Stimulated activated CD4-positive, alpha-beta T cell treated with anti-CD3 and anti-CD28 coated beads, Interleukin-12 subunit alpha, Interleukin-12 subunit beta, amount 100 ng/mL, for 48 hours (primary cell): Measurements from ENCODE around the gene SIGLEC7.
"Not testable (repeated sequence)": the region's sequence is repeated elsewhere in the genome, so short reads cannot be mapped to it uniquely, and the experiment has no call there.

Experiments used
- DNase-seq, 3 donors: peaks; one replicate each; pipeline ENCODE4 v3.0.0-alpha.2; 2020; ENCODE audit warnings: low read depth in 2 of 3, low spot score in 1 of 3

SIGLEC7 gene

DNA sequence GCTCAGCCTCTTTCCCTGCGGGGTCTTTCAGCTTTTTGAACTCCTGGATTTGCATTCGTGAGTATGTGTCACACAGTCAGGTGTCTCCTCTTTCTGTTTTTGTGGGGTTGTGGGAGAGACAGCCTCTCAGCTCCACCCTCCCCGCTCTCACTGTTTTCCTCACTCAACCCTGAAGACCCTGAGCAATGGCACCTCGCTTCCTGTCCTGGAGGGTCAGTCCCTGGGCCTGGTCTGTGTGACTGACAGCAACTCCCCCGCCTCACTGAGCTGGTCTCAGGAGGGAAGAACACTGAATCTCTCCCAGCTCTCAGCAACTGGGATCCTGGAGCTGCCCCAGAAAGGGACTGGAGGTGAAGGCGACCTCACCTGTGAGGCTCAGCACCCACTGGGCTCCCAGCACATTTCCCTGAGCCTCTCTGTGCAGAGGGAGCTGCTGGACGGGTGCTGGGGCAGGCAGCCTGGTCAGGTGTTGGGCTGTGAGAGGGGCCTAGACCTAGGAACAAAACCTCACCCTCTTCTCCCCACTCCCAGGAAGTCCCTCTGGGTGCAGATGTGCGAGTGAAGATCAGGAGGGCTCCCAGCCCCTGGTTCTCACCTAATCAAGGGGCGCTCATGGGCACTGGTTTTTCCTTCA is 4.2 kb upstream of the SIGLEC7 start:
- no peak for DNase-seq

DNA sequence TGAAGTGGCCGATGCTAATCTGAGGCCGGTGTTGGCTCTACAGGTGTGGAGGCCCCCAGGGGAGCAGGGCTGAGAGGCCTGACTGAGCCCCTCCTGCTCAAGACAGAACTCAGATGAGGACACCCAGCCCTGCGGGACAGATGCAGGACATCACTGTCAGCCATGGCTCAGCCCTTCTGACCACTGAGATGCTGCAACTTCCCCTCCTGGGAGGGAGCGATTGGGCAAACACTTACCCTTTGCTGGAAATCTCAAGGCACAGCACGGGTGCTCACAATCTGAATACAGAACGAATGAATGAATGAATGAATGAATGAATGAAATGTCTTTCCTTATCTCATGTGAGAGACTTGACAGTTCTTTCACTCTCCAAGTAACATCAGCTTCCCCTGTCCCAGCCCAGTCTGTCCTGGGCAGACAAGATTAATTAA is 3.5 kb upstream of the SIGLEC7 start:
- no peak for DNase-seq

DNA sequence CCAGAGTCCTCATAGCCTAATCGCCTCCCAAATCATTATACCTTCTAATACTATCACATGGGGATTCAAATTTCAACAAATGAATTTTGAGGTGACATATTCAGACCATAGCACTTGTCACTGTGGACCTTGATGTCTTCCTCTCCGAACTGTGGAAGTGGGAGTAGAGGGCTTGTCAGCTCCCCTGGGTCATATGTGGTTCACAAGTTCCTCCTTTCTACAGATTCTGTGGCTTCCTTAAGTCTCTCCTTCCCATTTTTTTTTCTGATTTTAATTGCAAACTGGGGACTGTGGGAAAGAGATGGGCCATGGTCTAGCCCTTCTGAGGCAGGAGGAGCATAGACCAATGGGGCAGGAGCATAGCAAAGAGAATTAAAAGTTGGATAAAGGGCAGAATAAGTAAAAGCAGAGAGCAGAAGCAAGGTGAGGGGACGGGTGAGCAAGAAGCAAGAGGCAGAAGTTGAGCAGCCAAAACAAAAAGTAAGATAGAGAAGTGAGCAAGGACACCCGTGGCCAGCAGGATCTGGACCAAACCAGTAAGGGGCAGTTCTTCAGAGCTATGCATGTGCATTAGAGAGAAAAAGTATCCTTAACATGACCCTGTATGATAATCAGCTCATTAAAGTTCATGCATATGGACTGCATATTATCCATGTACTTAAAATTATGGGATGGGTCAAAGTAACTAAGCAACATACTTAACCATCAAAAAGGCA is 2.6 kb upstream of the SIGLEC7 start:
- no peak for DNase-seq

DNA sequence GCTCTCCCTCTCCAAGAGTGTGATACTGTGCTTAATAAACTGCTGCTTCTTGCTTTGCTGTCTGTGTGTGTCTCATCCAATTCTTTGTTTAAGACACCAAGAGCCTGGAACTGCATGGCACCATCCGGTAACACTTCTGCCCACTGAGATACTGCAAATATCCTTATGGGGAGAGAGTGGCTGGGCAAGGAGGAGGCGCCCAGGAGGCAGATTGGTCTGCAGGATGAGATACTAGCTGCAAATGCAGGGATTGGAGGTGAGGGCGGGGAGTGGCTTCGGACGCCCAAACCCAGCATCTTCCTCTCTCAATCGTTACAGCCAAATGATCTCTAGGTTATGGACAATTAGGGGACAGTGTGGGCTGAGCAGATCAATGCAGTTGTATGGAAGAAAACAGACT is 1.7 kb upstream of the SIGLEC7 start:
- no peak for DNase-seq

DNA sequence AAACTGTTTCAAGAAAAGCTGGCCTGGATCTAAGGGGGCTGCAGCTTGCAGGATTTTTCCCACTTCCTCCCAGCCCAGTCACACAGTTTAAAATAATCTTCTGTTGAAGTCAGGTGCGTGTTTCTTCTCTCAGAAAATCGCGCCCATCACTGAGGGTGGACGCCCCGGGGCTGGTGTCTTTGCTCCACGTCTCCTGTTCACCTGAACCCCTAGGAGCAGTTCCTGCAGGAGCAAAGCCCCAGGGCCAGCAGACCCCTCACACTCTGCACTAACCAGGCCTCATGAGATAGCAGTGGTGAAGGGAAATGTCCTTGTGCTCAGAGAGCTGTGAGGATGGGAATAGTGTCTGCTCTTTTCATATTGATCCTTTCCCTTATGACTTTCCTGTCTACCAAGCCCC is 920 bp upstream of the SIGLEC7 start:
- DNase-seq = no peak

DNA sequence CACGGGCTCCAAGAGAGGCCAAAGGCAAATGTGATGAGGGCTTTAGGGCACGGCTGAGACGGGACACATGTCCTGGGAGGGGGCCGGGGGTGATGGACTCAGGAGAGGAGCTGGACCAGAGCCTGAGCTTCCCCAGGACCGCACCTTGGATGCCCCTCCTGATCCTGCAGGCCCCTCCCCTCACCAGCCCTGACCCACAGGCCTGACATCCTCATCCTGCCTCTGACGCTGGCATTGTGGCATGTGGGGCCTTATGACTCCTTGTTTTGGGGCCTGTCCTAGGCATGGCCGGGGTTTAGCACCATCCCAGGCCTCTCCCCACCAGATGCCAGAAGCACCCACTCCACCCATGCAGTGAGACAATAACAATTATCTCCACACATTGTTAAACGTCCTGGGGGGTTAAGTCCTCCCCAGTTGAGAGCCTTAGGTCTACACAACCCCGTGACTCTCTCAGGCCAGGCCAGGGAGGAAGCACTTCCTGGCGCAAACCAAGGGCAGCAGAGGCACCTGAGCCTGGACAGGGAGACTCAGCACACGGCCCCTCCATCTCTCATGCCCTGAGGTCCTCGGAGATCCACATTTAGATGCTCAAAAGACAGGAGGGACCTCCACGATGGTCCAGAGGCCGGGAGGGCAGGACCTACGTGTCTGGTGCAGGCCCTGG is 841 bp downstream of the SIGLEC7 start:
- not testable (repeated sequence) for DNase-seq

DNA sequence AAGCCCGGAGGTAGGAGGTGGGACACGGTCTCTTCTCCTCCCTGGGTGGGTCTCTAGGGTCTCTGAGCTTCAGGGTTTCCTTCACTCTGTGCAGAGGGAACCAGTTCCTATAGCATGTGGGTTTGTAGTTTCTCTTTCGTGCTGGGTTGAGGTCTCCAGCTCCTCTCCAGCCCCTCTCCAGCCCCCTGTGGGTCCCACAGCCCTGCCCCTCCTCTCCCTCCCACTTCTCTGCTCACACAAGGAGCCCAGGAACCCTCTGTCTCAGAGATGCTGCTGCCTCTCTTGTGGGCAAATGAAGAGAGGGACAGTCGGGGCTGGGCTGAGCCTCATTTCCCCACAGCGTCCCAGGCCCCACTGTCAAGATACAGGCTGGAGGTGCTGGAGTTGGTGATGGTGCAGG is 1.4 kb downstream of the SIGLEC7 start:
- no peak for DNase-seq

DNA sequence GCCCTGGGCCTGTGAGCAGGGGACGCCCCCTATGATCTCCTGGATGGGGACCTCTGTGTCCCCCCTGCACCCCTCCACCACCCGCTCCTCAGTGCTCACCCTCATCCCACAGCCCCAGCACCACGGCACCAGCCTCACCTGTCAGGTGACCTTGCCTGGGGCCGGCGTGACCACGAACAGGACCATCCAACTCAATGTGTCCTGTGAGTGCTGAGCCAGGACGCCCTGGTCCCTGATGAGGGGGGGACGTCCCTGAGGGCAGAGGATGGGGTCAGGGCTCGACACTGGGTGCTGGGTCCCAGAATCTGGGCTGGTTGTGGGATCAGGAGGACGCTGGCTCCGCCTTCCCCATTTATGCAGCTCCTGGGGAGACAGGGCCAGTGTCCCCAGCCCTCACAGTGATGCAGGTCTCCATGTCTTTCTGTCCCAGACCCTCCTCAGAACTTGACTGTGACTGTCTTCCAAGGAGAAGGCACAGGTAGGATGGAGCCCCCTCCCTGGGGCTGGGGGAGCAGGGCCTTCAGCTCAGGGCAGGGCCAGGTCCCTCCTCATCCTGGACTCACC is 2.5 kb downstream of the SIGLEC7 start:
- no peak for DNase-seq

DNA sequence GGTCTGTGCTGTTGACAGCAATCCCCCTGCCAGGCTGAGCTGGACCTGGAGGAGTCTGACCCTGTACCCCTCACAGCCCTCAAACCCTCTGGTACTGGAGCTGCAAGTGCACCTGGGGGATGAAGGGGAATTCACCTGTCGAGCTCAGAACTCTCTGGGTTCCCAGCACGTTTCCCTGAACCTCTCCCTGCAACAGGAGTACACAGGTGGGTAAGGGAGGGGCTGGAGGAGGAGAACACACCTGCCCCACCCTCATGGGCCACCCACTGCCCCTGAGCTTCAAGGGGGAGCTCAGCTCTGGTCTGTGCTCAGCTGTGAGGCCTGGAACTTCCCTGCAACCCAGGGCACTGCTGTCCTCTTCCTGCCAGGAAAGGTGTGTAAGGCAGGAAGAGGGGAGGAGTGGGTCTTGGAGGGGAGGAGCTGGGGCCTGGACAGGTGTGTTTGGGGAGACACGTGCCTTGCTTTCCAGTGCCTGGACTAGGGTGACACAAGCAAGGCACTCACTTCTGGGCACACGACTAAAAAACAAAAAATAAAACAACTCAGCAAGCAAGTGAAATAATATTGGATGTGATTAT is 3.9 kb downstream of the SIGLEC7 start:
- no peak for DNase-seq

DNA sequence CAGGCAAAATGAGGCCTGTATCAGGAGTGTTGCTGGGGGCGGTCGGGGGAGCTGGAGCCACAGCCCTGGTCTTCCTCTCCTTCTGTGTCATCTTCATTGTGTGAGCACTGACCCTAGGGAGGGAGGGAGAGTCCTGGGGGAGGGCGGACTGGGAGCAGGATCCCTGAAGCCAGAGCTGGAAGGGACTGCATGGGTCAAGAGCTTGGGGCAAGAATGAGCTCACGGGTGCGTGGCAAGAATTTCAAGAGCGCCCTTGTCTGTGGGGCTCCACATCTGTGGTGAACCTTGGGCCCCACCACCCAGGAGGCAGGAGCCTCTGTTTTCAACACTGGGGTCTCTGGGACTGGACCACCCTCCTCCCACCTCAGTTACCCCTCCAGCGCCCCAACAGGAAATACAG is 4.7 kb downstream of the SIGLEC7 start:
- DNase-seq = no peak

DNA sequence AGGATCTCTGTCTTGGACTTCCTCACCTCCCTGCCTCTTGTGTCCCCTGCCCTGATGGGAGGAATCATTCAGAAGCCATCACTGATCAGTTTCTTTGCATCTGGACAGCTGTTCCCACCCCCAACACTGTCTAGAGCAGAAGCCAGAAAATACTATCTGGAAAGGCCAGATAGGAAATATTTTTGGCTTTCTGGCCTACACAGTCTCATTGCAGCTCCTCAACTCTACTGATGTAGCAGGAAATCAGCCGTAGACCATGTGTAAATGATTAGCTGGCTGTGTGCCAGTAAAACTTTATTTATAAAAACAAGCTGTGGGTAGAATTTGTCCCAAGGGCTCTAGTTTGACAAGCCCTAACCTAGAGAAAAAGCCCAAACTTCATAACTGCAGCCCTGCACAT is 5.6 kb downstream of the SIGLEC7 start:
- no peak for DNase-seq

DNA sequence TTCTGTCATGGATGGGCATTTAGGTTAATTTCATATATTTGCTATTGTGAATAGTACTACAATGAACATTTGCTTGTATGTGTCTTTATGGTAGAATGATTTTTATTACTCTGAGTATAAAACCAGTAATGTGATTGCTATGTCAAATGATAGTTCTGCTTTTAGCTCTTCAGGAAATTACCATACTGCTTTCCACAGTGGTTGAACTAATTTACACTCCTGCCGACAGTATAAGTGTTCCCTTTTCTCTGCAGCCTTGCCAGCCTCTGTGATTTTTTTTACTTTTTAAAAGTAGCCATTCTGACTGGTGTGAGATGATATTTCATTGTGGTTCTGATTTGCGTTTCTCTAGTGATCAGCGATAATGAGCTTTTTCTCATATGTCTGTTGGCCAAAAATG is 6.5 kb downstream of the SIGLEC7 start:
- DNase-seq = no peak

DNA sequence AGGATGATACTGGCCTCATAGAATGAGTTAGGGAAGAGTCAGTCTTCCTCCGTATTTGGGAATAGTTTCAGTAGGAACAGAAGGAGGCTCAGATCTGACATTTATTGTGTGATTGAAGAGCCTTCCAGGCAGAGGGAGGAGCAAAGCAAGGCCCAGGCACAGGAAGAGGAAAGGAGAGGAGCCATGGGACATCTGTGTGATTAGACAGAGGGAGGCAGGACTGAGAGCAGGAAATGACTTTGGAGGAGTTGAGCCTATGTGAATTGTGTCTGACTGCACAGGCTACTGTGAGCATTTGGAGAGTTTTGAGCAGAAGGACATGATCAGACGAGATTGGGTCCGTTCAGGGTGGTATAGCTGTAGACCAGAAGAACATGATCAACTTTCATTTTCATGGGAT is 8.5 kb downstream of the SIGLEC7 start:
- DNase-seq = no peak

DNA sequence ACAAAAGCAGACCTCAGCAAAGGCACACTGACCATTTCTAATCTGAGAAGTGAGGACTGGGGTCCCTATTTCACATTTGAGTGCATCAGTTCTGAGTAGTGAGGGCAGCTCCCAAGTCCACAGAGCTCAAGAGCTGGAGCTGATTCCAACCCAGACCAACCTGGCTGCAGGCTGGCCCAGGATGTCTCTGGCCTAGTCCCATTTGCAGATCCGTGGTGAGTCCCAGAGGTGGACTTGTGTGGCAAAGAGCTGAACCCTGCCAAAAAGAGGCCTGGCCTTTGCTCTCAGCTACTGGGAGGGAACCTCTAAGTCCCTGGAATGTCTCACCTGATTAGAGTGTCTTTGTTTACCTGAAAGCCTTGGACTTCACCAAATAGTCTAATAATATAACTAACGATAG is 14.6 kb downstream of the SIGLEC7 start:
- no peak for DNase-seq

DNA sequence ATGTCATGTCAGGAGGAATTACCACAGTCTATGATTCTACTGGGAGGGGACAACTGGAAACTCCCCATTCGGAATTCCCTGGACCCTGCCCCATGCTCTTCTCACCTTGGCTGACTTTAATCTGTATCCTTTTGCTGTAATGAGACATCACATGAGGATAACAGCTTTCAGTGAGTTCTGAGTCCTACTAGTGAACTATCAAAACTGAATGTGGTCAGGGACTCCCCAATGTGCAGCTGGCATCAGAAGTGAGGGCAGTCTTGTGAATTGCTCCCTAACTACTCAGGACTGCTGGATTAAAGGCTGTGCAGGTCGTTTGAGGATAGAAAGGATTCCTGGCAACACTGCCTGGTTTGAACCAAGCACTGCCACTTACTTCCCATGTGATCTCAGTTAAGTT is 15.2 kb downstream of the SIGLEC7 start:
- DNase-seq = no peak

DNA sequence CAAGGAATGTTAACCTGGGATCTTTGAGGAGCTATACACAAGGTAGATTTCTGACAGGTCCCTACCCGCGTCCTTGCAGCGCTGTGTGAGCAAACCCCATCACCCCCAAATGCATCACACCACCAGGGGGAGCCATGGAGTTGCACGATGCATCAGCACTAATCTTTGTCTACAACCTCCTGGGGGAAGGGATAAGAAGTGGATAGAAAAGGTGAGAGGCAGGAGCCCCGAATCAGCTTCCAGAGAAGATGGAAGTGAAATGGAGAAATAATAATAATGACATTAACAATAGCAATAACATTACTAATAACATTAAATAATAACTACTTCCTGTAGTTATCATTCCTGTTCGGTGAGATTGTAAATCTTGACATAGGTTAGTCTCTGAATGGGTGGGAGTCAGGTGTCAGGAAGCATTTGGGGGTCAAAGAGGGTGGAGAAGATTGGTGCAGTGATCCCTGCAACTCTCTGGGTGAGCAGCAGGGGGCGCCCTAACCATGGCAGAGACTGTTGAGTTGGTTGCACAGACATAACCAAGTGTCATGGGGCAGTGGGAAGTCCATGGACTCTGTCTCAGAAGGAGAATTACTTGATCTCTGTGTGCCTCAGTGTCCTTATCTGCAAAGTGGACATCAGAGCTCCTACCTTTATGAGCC is 16.5 kb downstream of the SIGLEC7 start:
- DNase-seq = peak; percentile 62 to 87 (median 72)

DNA sequence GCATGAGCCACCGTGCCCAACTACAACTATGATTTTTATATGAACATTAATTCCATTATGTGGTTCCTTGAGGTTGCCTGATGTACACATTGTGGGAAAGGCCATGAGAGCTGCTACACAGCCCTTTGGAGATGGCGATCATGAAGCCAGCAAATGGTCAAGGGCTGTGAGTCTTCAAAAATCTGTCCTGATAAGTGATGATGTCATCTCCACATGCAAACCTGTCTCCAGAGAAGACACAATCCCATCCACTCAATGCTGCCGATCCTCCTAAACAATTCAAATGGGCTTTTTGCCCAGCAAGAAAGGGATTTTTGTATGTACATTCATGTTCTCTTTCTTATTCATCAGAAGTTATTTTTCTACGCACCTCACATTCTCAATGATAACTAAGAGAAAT is 17.6 kb downstream of the SIGLEC7 start:
- no peak for DNase-seq

DNA sequence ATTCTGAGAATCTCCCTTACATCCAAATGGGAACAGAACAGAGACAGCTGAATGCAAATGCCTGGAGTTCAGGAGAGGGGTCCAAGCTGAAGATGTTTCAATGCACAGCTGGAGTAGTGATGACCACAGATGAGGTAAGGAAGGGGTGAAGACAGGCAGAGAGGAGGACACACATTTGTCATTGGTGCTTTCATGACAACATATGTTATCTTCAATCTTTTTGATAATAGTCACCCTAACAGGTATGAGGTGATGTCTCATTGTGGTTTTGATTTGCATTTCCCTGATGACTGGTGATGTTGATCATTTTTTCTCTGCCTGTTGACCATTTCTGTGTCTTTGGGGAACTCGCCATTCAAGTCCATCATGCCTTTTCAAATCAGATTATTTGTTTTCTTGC is 19.2 kb downstream of the SIGLEC7 start:
- DNase-seq = no peak

DNA sequence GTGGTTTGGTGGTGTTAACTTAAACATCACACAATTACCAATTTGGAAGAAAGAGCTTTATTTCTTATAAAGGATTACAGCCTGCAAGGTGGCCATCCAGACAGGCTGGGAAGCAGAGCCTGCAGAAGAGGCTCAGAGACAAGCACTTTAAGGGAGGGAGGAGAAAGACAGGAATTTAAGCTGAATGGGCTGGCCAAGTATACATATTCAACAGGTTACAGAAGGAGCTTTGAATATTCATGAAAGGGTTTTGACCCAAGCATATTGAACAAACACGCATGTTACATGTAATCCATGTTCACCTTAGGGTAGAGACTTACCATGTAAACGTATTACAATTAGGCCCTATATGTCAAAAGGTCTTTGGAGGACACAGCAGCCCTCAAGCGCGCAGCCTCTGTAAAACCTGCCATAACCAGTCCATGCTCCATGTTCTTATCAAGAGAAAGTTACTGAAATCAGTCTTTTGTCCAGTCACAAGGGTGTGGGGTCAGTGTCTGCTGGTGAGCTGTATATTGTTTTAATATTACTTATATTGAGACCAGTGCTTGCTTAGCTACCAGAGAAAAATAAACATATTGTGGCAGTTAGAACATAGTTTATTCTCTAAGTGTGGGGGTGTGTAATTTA is 19.9 kb downstream of the SIGLEC7 start:
- no peak for DNase-seq

DNA sequence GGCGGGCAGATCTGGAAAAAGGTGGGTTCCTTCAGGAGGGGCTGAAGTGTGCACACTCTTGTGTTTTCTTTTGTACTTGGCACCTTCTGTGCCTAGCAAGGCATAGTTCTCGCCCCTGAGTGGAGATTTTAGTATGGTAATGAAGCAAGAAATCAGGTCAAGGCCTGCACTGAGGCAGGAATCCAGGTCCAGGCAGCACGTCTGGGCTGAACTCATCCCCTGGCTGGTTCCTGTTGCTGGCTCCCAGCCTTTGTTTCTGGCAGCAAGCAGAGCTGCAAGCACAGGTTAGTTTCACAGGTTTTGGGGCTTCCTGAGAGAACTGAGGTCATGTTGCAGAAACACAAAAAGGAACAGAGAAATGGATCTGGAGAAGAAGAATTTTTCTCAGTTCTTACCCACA is 21.2 kb downstream of the SIGLEC7 start:
- DNase-seq = no peak

DNA sequence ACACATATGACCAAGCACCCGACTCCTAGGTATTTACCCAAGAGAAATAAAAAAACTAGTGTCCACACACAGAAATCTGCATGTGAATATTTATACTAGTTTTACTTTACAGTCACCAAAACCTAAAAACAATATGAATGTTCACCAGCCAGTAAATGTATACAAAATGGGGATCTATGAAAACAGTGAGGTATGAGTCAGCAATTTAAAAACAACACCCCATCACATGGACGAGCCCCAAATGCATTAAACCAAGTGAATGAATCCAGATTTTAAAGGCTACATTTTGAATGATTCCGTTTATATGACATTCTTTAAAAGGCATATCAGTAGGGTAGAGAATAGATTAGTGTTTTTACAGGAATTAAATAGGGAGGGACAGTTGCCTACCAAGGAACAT is 22.1 kb downstream of the SIGLEC7 start:
- DNase-seq = no peak
